Lower leg skin (tissue), 3 donors: Measurements from ENCODE around the gene ADAT3.

Experiments
- CTCF ChIP-seq, 3 donors: fragments of 450-650 bp; IDR thresholded peaks; one replicate each; pipeline ENCODE4 v1.5.1; 2016; ENCODE audit warnings: antibody characterized with exemption in 3 of 3, mild to moderate bottlenecking in 3 of 3, moderate library complexity in 2 of 3
- POLR2A ChIP-seq, 2 donors: fragments of 450-650 bp; IDR thresholded peaks; one replicate each; pipeline ENCODE4 v1.6.1; 2016 to 2017; ENCODE audit warnings: antibody characterized with exemption in 2 of 2, mild to moderate bottlenecking in 1 of 2, moderate library complexity in 1 of 2

- TF ChIP-seq CTCF (IDR thresholded peaks at IDR 0.05) (no peak), POLR2A (IDR thresholded peaks at IDR 0.05) (no peak)
These were observed 39.1 kb downstream of the ADAT3 start for GRCh38 chr19:1944088-1944915.
